Measurements from ENCODE around the gene GPSM3. TPM values are rescaled to one million over a fixed set of nuclear protein-coding genes. Genes with fewer than 3 reads are reported as not detected.

The GPSM3 gene
- total and polyA plus RNA-seq, 3 experiments from 2014 or later: 82.0 to 136 (median 89.5) TPM

GRCh38 chr6:32175322-32175710 is 17.1 kb downstream of the GPSM3 start:
- H3K9me3 Mint-ChIP-seq: no peaks in the 10 kb centered on the region
- peak overlapping the region; percentile 11 to 94 (median 90) for H3K27ac Mint-ChIP-seq
- H3K4me3 ChIP-seq (ENCODE audit: low read length): peak overlapping the region; percentile 75
- CTCF ChIA-PET: no interaction called here
- peaks cover 60% of the 10 kb centered on the region for H3K4me1 ChIP-seq (ENCODE audit: insufficient read depth, low read length)
- POLR2A ChIA-PET: no interaction called here
- no peaks in the 10 kb centered on the region for H3K27me3 Mint-ChIP-seq
- peaks cover under 1 to 34% (median 10%) of the 10 kb centered on the region in 3 donors for H3K36me3 Mint-ChIP-seq
- H3K9me3 ChIP-seq (ENCODE audit: low read length): no peaks in the 10 kb centered on the region
- DNase-seq: no peak
- H3K27me3 ChIP-seq (ENCODE audit: insufficient read depth, low read length, poor library complexity, severe bottlenecking): no peaks in the 10 kb centered on the region
- peak overlapping the region; percentile 93 for H3K27ac ChIP-seq (ENCODE audit: low read depth, low read length)
- H3K4me3 Mint-ChIP-seq: peak overlapping the region; percentile 80 to 99 (median 95)
- no peaks in the 10 kb centered on the region for H3K36me3 ChIP-seq (ENCODE audit: insufficient read depth, low read length)
- H3K4me1 Mint-ChIP-seq: peaks cover 58 to 80% (median 74%) of the 10 kb centered on the region in 3 donors

GRCh38 chr6:32174416-32174815 is 18.0 kb downstream of the GPSM3 start:
- H3K4me1 Mint-ChIP-seq: peaks cover 52 to 71% (median 65%) of the 10 kb centered on the region in 3 donors
- H3K36me3 Mint-ChIP-seq: peaks cover 0 to 35% (median 14%) of the 10 kb centered on the region in 3 donors
- DNase-seq: no peak
- Histone ChIP-seq H3K27me3 (ENCODE audit: insufficient read depth, low read length, poor library complexity, severe bottlenecking) (no peaks in the 10 kb centered on the region), H3K27ac (ENCODE audit: low read depth, low read length) (no peak overlapping the region), H3K4me1 (ENCODE audit: insufficient read depth, low read length) (peaks cover 51% of the 10 kb centered on the region), H3K9me3 (ENCODE audit: low read length) (no peaks in the 10 kb centered on the region), H3K36me3 (ENCODE audit: insufficient read depth, low read length) (peaks cover 7% of the 10 kb centered on the region), H3K4me3 (ENCODE audit: low read length) (no peak overlapping the region)
- POLR2A ChIA-PET: no interaction called here
- no peaks in the 10 kb centered on the region for H3K9me3 Mint-ChIP-seq
- CTCF ChIA-PET: no interaction called here
- no peaks in the 10 kb centered on the region for H3K27me3 Mint-ChIP-seq
- H3K4me3 Mint-ChIP-seq: peak overlapping the region; percentile 14 to 99 (median 80)
- H3K27ac Mint-ChIP-seq: peak overlapping the region in 6 of 8 donors; percentile 11 to 89 (median 36)

- Histone ChIP-seq H3K4me1 (ENCODE audit: insufficient read depth, low read length) (peaks cover 44% of the 10 kb centered on the region), H3K27ac (ENCODE audit: low read depth, low read length) (no peak overlapping the region), H3K4me3 (ENCODE audit: low read length) (no peak overlapping the region), H3K36me3 (ENCODE audit: insufficient read depth, low read length) (peaks cover 16% of the 10 kb centered on the region), H3K9me3 (ENCODE audit: low read length) (no peaks in the 10 kb centered on the region), H3K27me3 (ENCODE audit: insufficient read depth, low read length, poor library complexity, severe bottlenecking) (no peaks in the 10 kb centered on the region)
- POLR2A ChIA-PET: no interaction called here
- peak overlapping the region in 6 of 8 donors; percentile 11 to 75 (median 67) for H3K27ac Mint-ChIP-seq
- CTCF ChIA-PET: no interaction called here
- H3K36me3 Mint-ChIP-seq: peaks cover 0 to 36% (median 12%) of the 10 kb centered on the region in 3 donors
- peaks cover 41 to 60% (median 53%) of the 10 kb centered on the region in 3 donors for H3K4me1 Mint-ChIP-seq
- H3K9me3 Mint-ChIP-seq: no peaks in the 10 kb centered on the region
- H3K27me3 Mint-ChIP-seq: no peaks in the 10 kb centered on the region
- DNase-seq: no peak
- H3K4me3 Mint-ChIP-seq: peak overlapping the region in 1 of 7 donors; percentile 8
Measured at GRCh38 chr6:32173051-32173727, 19.3 kb downstream of the GPSM3 start.

GRCh38 chr6:32171234-32171633 is 21.2 kb downstream of the GPSM3 start:
- no peaks in the 10 kb centered on the region for H3K9me3 Mint-ChIP-seq
- peaks cover 0 to 52% (median 15%) of the 10 kb centered on the region in 3 donors for H3K36me3 Mint-ChIP-seq
- H3K4me3 Mint-ChIP-seq: peak overlapping the region in 2 of 7 donors; percentile 26 to 64
- CTCF ChIA-PET: interaction anchor here (1.0 kb wide), 1 partner anchor 20 kb away, joined by 3 read pairs; the partner anchor contains the start of gene PRRT1
- H3K27ac ChIP-seq (ENCODE audit: low read depth, low read length): no peak overlapping the region
- POLR2A ChIA-PET: no interaction called here
- no peak for DNase-seq
- H3K4me3 ChIP-seq (ENCODE audit: low read length): no peak overlapping the region
- H3K4me1 ChIP-seq (ENCODE audit: insufficient read depth, low read length): peaks cover 33% of the 10 kb centered on the region
- H3K27me3 ChIP-seq (ENCODE audit: insufficient read depth, low read length, poor library complexity, severe bottlenecking): no peaks in the 10 kb centered on the region
- H3K36me3 ChIP-seq (ENCODE audit: insufficient read depth, low read length): peaks cover 16% of the 10 kb centered on the region
- H3K9me3 ChIP-seq (ENCODE audit: low read length): no peaks in the 10 kb centered on the region
- peak overlapping the region in 1 of 8 donors; percentile 74 for H3K27ac Mint-ChIP-seq
- no peaks in the 10 kb centered on the region for H3K27me3 Mint-ChIP-seq
- H3K4me1 Mint-ChIP-seq: peaks cover 28 to 43% (median 35%) of the 10 kb centered on the region in 3 donors

- Mint-ChIP-seq H3K4me3 (no peak overlapping the region), H3K27ac (no peak overlapping the region), H3K36me3 (peaks cover 0 to 57% (median 14%) of the 10 kb centered on the region in 3 donors), H3K27me3 (no peaks in the 10 kb centered on the region), H3K9me3 (no peaks in the 10 kb centered on the region), H3K4me1 (peaks cover 22 to 37% (median 29%) of the 10 kb centered on the region in 3 donors)
- no peak overlapping the region for H3K4me3 ChIP-seq (ENCODE audit: low read length)
- H3K27me3 ChIP-seq (ENCODE audit: insufficient read depth, low read length, poor library complexity, severe bottlenecking): no peaks in the 10 kb centered on the region
- CTCF ChIA-PET: interaction anchor here (1.0 kb wide), 2 partner anchors 16 to 19 kb away, joined by 3 read pairs; partner anchors contain the start of gene PRRT1
- no peaks in the 10 kb centered on the region for H3K9me3 ChIP-seq (ENCODE audit: low read length)
- H3K4me1 ChIP-seq (ENCODE audit: insufficient read depth, low read length): peaks cover 28% of the 10 kb centered on the region
- DNase-seq: no peak
- POLR2A ChIA-PET: no interaction called here
- no peak overlapping the region for H3K27ac ChIP-seq (ENCODE audit: low read depth, low read length)
- peaks cover 16% of the 10 kb centered on the region for H3K36me3 ChIP-seq (ENCODE audit: insufficient read depth, low read length)
Measured at GRCh38 chr6:32170294-32170693, 22.1 kb downstream of the GPSM3 start.

- ChIA-PET CTCF (no interaction called here), POLR2A (interaction anchor here (0.5 kb wide), 1 partner anchor 195 kb away, joined by 3 read pairs; no protein-coding TSS in a partner anchor)
- Histone ChIP-seq H3K4me3 (ENCODE audit: low read length) (no peak overlapping the region), H3K27ac (ENCODE audit: low read depth, low read length) (peak overlapping the region; percentile 62), H3K27me3 (ENCODE audit: insufficient read depth, low read length, poor library complexity, severe bottlenecking) (no peaks in the 10 kb centered on the region), H3K36me3 (ENCODE audit: insufficient read depth, low read length) (peaks cover 16% of the 10 kb centered on the region), H3K4me1 (ENCODE audit: insufficient read depth, low read length) (peaks cover 15% of the 10 kb centered on the region), H3K9me3 (ENCODE audit: low read length) (no peaks in the 10 kb centered on the region)
- no peak for DNase-seq
- peak overlapping the region in 1 of 8 donors; percentile 57 for H3K27ac Mint-ChIP-seq
- H3K4me1 Mint-ChIP-seq: peaks cover 10 to 24% (median 21%) of the 10 kb centered on the region in 3 donors
- no peaks in the 10 kb centered on the region for H3K27me3 Mint-ChIP-seq
- no peaks in the 10 kb centered on the region for H3K9me3 Mint-ChIP-seq
- no peak overlapping the region for H3K4me3 Mint-ChIP-seq
- peaks cover 0 to 59% (median 14%) of the 10 kb centered on the region in 3 donors for H3K36me3 Mint-ChIP-seq
Measured at GRCh38 chr6:32168807-32169591, 23.4 kb downstream of the GPSM3 start.

- Histone ChIP-seq H3K27me3 (ENCODE audit: insufficient read depth, low read length, poor library complexity, severe bottlenecking) (no peaks in the 10 kb centered on the region), H3K4me1 (ENCODE audit: insufficient read depth, low read length) (peaks cover 9% of the 10 kb centered on the region), H3K4me3 (ENCODE audit: low read length) (no peak overlapping the region), H3K9me3 (ENCODE audit: low read length) (no peaks in the 10 kb centered on the region), H3K36me3 (ENCODE audit: insufficient read depth, low read length) (peaks cover 16% of the 10 kb centered on the region), H3K27ac (ENCODE audit: low read depth, low read length) (peak overlapping the region; percentile 62)
- peak overlapping the region in 1 of 8 donors; percentile 75 for H3K27ac Mint-ChIP-seq
- CTCF ChIA-PET: no interaction called here
- peaks cover 6 to 17% (median 15%) of the 10 kb centered on the region in 3 donors for H3K4me1 Mint-ChIP-seq
- peaks cover 0 to 59% (median 14%) of the 10 kb centered on the region in 3 donors for H3K36me3 Mint-ChIP-seq
- no peak overlapping the region for H3K4me3 Mint-ChIP-seq
- POLR2A ChIA-PET: no interaction called here
- H3K9me3 Mint-ChIP-seq: no peaks in the 10 kb centered on the region
- H3K27me3 Mint-ChIP-seq: no peaks in the 10 kb centered on the region
- DNase-seq: no peak
Measured at GRCh38 chr6:32168350-32168749, 24.1 kb downstream of the GPSM3 start.

- peaks cover 16% of the 10 kb centered on the region for H3K36me3 ChIP-seq (ENCODE audit: insufficient read depth, low read length)
- peaks cover 0 to 63% (median 14%) of the 10 kb centered on the region in 3 donors for H3K36me3 Mint-ChIP-seq
- no peak overlapping the region for H3K4me3 ChIP-seq (ENCODE audit: low read length)
- H3K27me3 ChIP-seq (ENCODE audit: insufficient read depth, low read length, poor library complexity, severe bottlenecking): no peaks in the 10 kb centered on the region
- DNase-seq: no peak
- H3K4me1 ChIP-seq (ENCODE audit: insufficient read depth, low read length): peaks cover 5% of the 10 kb centered on the region
- ChIA-PET POLR2A (no interaction called here), CTCF (no interaction called here)
- no peak overlapping the region for H3K4me3 Mint-ChIP-seq
- no peaks in the 10 kb centered on the region for H3K27me3 Mint-ChIP-seq
- peak overlapping the region in 1 of 8 donors; percentile 64 for H3K27ac Mint-ChIP-seq
- H3K27ac ChIP-seq (ENCODE audit: low read depth, low read length): peak overlapping the region; percentile 62
- no peaks in the 10 kb centered on the region for H3K9me3 ChIP-seq (ENCODE audit: low read length)
- H3K9me3 Mint-ChIP-seq: no peaks in the 10 kb centered on the region
- H3K4me1 Mint-ChIP-seq: peaks cover 4 to 12% (median 9%) of the 10 kb centered on the region in 3 donors
Measured at GRCh38 chr6:32167761-32168262, 24.6 kb downstream of the GPSM3 start.
